Astrocyte (in vitro differentiated cells and primary cell): ENCODE data around the gene DAPP1. TPM values are rescaled to one million over a fixed set of nuclear protein-coding genes. Genes with fewer than 3 reads are reported as not detected.

Experiments
- DNase-seq: peaks from one replicate; pipeline ENCODE4 v3.0.0-alpha.2; 2010; ENCODE audit warnings: low read depth
- FAIRE-seq: peaks from 2 replicates; lab custom pipeline; 2011; peaks lifted over from hg19 to GRCh38; lab: Jason Lieb, UNC
- H2AFZ ChIP-seq: 2 replicates; pipeline ENCODE4 v1.6.0; 2012; ENCODE audit warnings: low read depth, low read length, inconsistent platforms
- H3K27ac ChIP-seq: 2 replicates; pipeline ENCODE4 v1.5.1; 2011; ENCODE audit warnings: low read depth, low read length, inconsistent platforms
- H3K27me3 ChIP-seq: 2 replicates; pipeline ENCODE4 v1.6.0; 2011; ENCODE audit warnings: low read length, inconsistent platforms; ENCODE audit not compliant: insufficient read depth
- H3K36me3 ChIP-seq: 2 replicates; pipeline ENCODE4 v1.5.1; 2011; ENCODE audit warnings: low read length, inconsistent platforms; ENCODE audit not compliant: insufficient read depth
- H3K4me1 ChIP-seq: 2 replicates; pipeline ENCODE4 v1.5.1; 2011; ENCODE audit warnings: low read length, inconsistent platforms; ENCODE audit not compliant: insufficient read depth
- H3K4me2 ChIP-seq: 2 replicates; pipeline ENCODE4 v1.6.0; 2012; ENCODE audit warnings: low read length, inconsistent platforms
- H3K4me3 ChIP-seq: 2 replicates; pipeline ENCODE4 v1.5.1; 2011; ENCODE audit warnings: low read depth, mild to moderate bottlenecking, low read length, inconsistent platforms; ENCODE audit not compliant: insufficient read depth
- H3K79me2 ChIP-seq: 2 replicates; pipeline ENCODE4 v1.6.0; 2012; ENCODE audit warnings: mild to moderate bottlenecking, low read length, inconsistent platforms; ENCODE audit not compliant: insufficient read depth
- H3K9ac ChIP-seq: 2 replicates; pipeline ENCODE4 v1.6.0; 2012; ENCODE audit warnings: mild to moderate bottlenecking, low read length, inconsistent platforms
- H3K9me3 ChIP-seq: 2 replicates; pipeline ENCODE4 v1.5.1; 2012; ENCODE audit warnings: low read depth, mild to moderate bottlenecking, low read length, inconsistent platforms; ENCODE audit not compliant: insufficient read depth
- H4K20me1 ChIP-seq: 2 replicates; pipeline ENCODE4 v1.6.0; 2012; ENCODE audit warnings: low read length, inconsistent platforms; ENCODE audit not compliant: insufficient read depth
- H3K27ac Mint-ChIP-seq: one replicate; pipeline ENCODE4 v1.8.0; 2021; ENCODE audit warnings: mild to moderate bottlenecking, mixed read lengths; ENCODE audit not compliant: unreplicated experiment
- H3K27me3 Mint-ChIP-seq: one replicate; pipeline ENCODE4 v1.8.0; 2021; ENCODE audit warnings: low read depth, mixed read lengths; ENCODE audit not compliant: unreplicated experiment
- H3K36me3 Mint-ChIP-seq: one replicate; pipeline ENCODE4 v1.8.0; 2021; ENCODE audit warnings: low read depth, mixed read lengths; ENCODE audit not compliant: unreplicated experiment
- H3K4me1 Mint-ChIP-seq: one replicate; pipeline ENCODE4 v1.8.0; 2021; ENCODE audit warnings: low read depth, mixed read lengths; ENCODE audit not compliant: unreplicated experiment
- H3K4me3 Mint-ChIP-seq: one replicate; pipeline ENCODE4 v1.8.0; 2021; ENCODE audit warnings: mild to moderate bottlenecking, moderate library complexity, mixed read lengths; ENCODE audit not compliant: unreplicated experiment
- H3K9me3 Mint-ChIP-seq: one replicate; pipeline ENCODE4 v1.8.0; 2021; ENCODE audit warnings: mild to moderate bottlenecking, mixed read lengths; ENCODE audit not compliant: unreplicated experiment
- CTCF ChIP-seq: IDR thresholded peaks from 2 replicates; pipeline ENCODE4 v1.5.1; 2011; ENCODE audit warnings: low read depth, mild to moderate bottlenecking, inconsistent platforms, low read length, moderate library complexity; ENCODE audit not compliant: insufficient read depth
- EZH2 ChIP-seq: IDR thresholded peaks from 2 replicates; pipeline ENCODE4 v1.6.1; 2012; ENCODE audit warnings: mild to moderate bottlenecking, low read length, inconsistent platforms; ENCODE audit not compliant: insufficient read depth
- total RNA-seq: library from RNA; stranded (reverse); gene quantifications from 2 replicates; pipeline ENCODE4 v1.2.1, GENCODE V29; 2021

The DAPP1 gene
- total RNA-seq, 1 donor from 2014 or later: 0.59 TPM

DNA sequence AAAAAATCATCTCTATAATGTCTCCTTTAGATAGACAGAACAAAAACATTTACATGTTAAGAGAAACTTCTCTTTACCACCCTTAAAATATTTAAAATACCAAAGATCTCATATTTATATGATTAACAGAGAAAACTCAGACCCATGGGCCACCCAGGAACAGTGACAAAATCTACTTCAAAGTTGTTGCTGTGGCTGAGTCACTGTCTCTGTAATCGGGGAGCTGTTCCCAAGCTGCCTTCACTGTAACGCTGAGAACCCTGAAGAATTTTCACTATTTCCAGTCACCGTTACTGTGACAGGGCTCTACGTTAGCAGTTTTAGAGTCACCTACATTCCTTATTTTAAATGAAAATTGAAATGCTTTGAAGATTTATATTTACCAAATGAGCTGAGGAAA, 9.0 kb upstream of the DAPP1 start:
- Histone ChIP-seq H3K4me2 (no peak overlapping the region), H3K27me3 (peaks cover 4% of the 10 kb centered on the region), H3K79me2 (no peaks in the 10 kb centered on the region), H3K4me3 (no peak overlapping the region), H3K36me3 (no peaks in the 10 kb centered on the region), H3K9ac (no peak overlapping the region), H4K20me1 (no peaks in the 10 kb centered on the region), H2AFZ (no peak overlapping the region), H3K27ac (no peak overlapping the region), H3K9me3 (no peaks in the 10 kb centered on the region), H3K4me1 (no peaks in the 10 kb centered on the region)
- no peaks in the 10 kb centered on the region for H3K9me3 Mint-ChIP-seq
- FAIRE-seq (no peak), DNase-seq (no peak)
- TF ChIP-seq EZH2 (no peak), CTCF (no peak)
- peak overlapping the region; percentile 79 for H3K27ac Mint-ChIP-seq
- no peaks in the 10 kb centered on the region for H3K36me3 Mint-ChIP-seq
- no peak overlapping the region for H3K4me3 Mint-ChIP-seq
- H3K4me1 Mint-ChIP-seq: peaks cover 22% of the 10 kb centered on the region
- H3K27me3 Mint-ChIP-seq: no peaks in the 10 kb centered on the region

DNA sequence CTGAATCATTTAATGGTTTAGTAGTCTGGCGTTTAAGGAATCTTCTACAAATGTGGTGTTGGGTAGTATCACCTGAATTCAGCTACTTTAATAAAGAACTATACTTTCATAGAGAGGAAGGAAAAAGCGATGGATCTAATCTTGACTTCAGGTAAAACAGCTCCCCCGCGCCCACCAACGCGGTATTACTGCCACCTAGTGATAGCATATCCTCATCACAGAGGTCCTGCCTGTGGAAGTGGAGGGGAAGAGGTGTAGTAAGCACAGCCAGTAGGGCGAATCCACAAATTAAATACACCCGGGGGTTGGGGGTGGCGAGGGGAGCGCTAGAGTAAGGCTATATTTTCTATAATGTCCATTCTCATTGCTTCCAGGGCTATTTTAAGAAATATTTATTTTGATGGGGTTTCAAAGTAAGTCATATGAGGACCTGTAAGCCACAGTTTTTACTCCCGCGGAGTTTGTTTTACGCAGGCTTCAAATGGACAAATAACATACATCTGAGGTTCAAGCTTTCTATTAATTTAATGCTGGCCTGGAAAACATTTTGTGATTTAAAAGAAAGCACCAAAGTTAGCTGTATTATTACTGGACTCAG, 8.3 kb upstream of the DAPP1 start:
- Histone ChIP-seq H3K4me3 (no peak overlapping the region), H3K4me2 (no peak overlapping the region)
- TF ChIP-seq CTCF: peak; percentile 44
- no peak for TF ChIP-seq EZH2

GRCh38 chr4:99809326-99809725, 7.3 kb upstream of the DAPP1 start:
- Histone ChIP-seq H2AFZ (no peak overlapping the region), H3K27ac (no peak overlapping the region), H3K9ac (no peak overlapping the region), H3K4me3 (no peak overlapping the region), H3K4me1 (no peaks in the 10 kb centered on the region), H3K79me2 (no peaks in the 10 kb centered on the region), H4K20me1 (no peaks in the 10 kb centered on the region), H3K4me2 (no peak overlapping the region), H3K27me3 (peaks cover 4% of the 10 kb centered on the region), H3K36me3 (no peaks in the 10 kb centered on the region), H3K9me3 (no peaks in the 10 kb centered on the region)
- Mint-ChIP-seq H3K4me1 (peaks cover 22% of the 10 kb centered on the region), H3K4me3 (no peak overlapping the region), H3K9me3 (no peaks in the 10 kb centered on the region), H3K36me3 (no peaks in the 10 kb centered on the region), H3K27me3 (no peaks in the 10 kb centered on the region), H3K27ac (no peak overlapping the region)
- FAIRE-seq: no peak
- DNase-seq: no peak
- TF ChIP-seq EZH2 (no peak), CTCF (no peak)

More for the DNA sequence above, 8.3 kb upstream of the DAPP1 start:
- Mint-ChIP-seq H3K4me1 (peaks cover 22% of the 10 kb centered on the region), H3K27me3 (no peaks in the 10 kb centered on the region), H3K27ac (no peak overlapping the region), H3K36me3 (no peaks in the 10 kb centered on the region), H3K9me3 (no peaks in the 10 kb centered on the region), H3K4me3 (no peak overlapping the region)
- Histone ChIP-seq H3K9me3 (no peaks in the 10 kb centered on the region), H2AFZ (no peak overlapping the region), H3K27ac (no peak overlapping the region), H3K27me3 (peaks cover 4% of the 10 kb centered on the region), H3K4me1 (no peaks in the 10 kb centered on the region), H3K9ac (no peak overlapping the region), H3K79me2 (no peaks in the 10 kb centered on the region), H3K36me3 (no peaks in the 10 kb centered on the region), H4K20me1 (no peaks in the 10 kb centered on the region)
- DNase-seq (peak; percentile 6), FAIRE-seq (no peak)
